HepG2 (cell line): ENCODE data around the gene HIPK2. TPM values are rescaled to one million over a fixed set of nuclear protein-coding genes. Genes with fewer than 3 reads are reported as not detected.

Experiments
- ARID3A ChIP-seq: IDR thresholded peaks from 2 replicates; pipeline ENCODE4 v1.6.1; 2012; ENCODE audit warnings: low read depth, low read length, improper control_type of control experiment
- BCL6 ChIP-seq: IDR thresholded peaks from 2 replicates; pipeline ENCODE4 v1.6.1; 2016; ENCODE audit warnings: missing genetic modification reagents, missing compliant biosample characterization
- CSRNP2 ChIP-seq: sonication (generic); formaldehyde crosslinking; conservative IDR thresholded peaks from 2 replicates; pipeline ENCODE4 v1.8.0; 2022; ENCODE audit warnings: low read depth, missing genetic modification reagents
- DPF2 ChIP-seq: sonication (generic); formaldehyde crosslinking; IDR thresholded peaks from 2 replicates; pipeline ENCODE4 v1.4.0; 2020; ENCODE audit warnings: mild to moderate bottlenecking, low read depth, missing genetic modification reagents, borderline replicate concordance
- ETV6 ChIP-seq: sonication (generic); formaldehyde crosslinking; conservative IDR thresholded peaks from 2 replicates; pipeline ENCODE4 v1.4.0; 2020; ENCODE audit warnings: missing genetic modification reagents
- FOXC1 ChIP-seq: sonication (generic); formaldehyde crosslinking; IDR thresholded peaks from 2 replicates; pipeline ENCODE4 v1.8.0; 2022; ENCODE audit warnings: mild to moderate bottlenecking, missing genetic modification reagents, borderline replicate concordance
- FOXO1 ChIP-seq: sonication (generic); formaldehyde crosslinking; IDR thresholded peaks from 2 replicates; pipeline ENCODE4 v1.4.0; 2020; ENCODE audit warnings: missing genetic modification reagents
- HDAC2 ChIP-seq: sonication (generic); formaldehyde crosslinking; IDR thresholded peaks from 2 replicates; pipeline ENCODE4 v1.4.0; 2020; ENCODE audit warnings: missing genetic modification reagents
- NR2F1 ChIP-seq, 2 experiments: fragments of 450-650 bp in 1 of 2; formaldehyde crosslinking in 1 of 2; IDR thresholded peaks; 2 replicates each; pipeline versions ENCODE4 v1.5.0 to v1.6.1; 2016 to 2020; ENCODE audit warnings: mild to moderate bottlenecking in 1 of 2, missing compliant biosample characterization in 1 of 2, missing genetic modification reagents in 1 of 2, moderate library complexity in 1 of 2
- PHF20 ChIP-seq: sonication (generic); formaldehyde crosslinking; IDR thresholded peaks from 2 replicates; pipeline ENCODE4 v1.5.0; 2020; ENCODE audit warnings: mild to moderate bottlenecking, missing genetic modification reagents
- RXRB ChIP-seq: IDR thresholded peaks from 2 replicates; pipeline ENCODE4 v1.6.1; 2016; ENCODE audit warnings: borderline replicate concordance, missing genetic modification reagents, missing compliant biosample characterization
- SATB2 ChIP-seq: sonication (generic); formaldehyde crosslinking; IDR thresholded peaks from 2 replicates; pipeline ENCODE4 v1.5.0; 2020; ENCODE audit warnings: missing genetic modification reagents
- SOX13 ChIP-seq, 3 experiments: fragments of 450-650 bp in 1 of 3; sonication (generic) in 1 of 3; formaldehyde crosslinking in 1 of 3; IDR thresholded peaks in 2 of 3; conservative IDR thresholded peaks in 1 of 3; 2 replicates each; pipeline versions ENCODE4 v1.5.0 to v1.6.1; 2016 to 2020; ENCODE audit warnings: antibody characterized with exemption in 1 of 3, mild to moderate bottlenecking in 1 of 3, missing compliant biosample characterization in 1 of 3, missing genetic modification reagents in 1 of 3, moderate library complexity in 1 of 3
- ZBTB49 ChIP-seq: sonication (generic); formaldehyde crosslinking; IDR thresholded peaks from 2 replicates; pipeline ENCODE4 v1.4.0; 2020; ENCODE audit warnings: missing genetic modification reagents, borderline replicate concordance
- ZKSCAN5 ChIP-seq: sonication (generic); formaldehyde crosslinking; IDR thresholded peaks from 2 replicates; pipeline ENCODE4 v1.5.1; 2020; ENCODE audit warnings: mild to moderate bottlenecking, missing genetic modification reagents
- ZNF17 ChIP-seq: sonication (generic); formaldehyde crosslinking; IDR thresholded peaks from 2 replicates; pipeline ENCODE4 v1.5.0; 2020; ENCODE audit warnings: mild to moderate bottlenecking, missing genetic modification reagents
- ZNF3 ChIP-seq: IDR thresholded peaks from 2 replicates; pipeline ENCODE4 v1.7.0; 2017; ENCODE audit warnings: inconsistent platforms
- ZNF430 ChIP-seq: sonication (generic); formaldehyde crosslinking; IDR thresholded peaks from 2 replicates; pipeline ENCODE4 v1.9.0; 2021; ENCODE audit warnings: mild to moderate bottlenecking, missing genetic modification reagents
- ZNF510 ChIP-seq: sonication (generic); formaldehyde crosslinking; IDR thresholded peaks from 2 replicates; pipeline ENCODE4 v1.4.0; 2020; ENCODE audit warnings: low read depth, mild to moderate bottlenecking, missing genetic modification reagents
- ZNF556 ChIP-seq: sonication (generic); formaldehyde crosslinking; IDR thresholded peaks from 2 replicates; pipeline ENCODE4 v1.4.0; 2020; ENCODE audit warnings: mild to moderate bottlenecking, missing genetic modification reagents, borderline replicate concordance
- ZNF674 ChIP-seq: sonication (generic); formaldehyde crosslinking; IDR thresholded peaks from 2 replicates; pipeline ENCODE4 v1.5.0; 2020; ENCODE audit warnings: low read depth, mild to moderate bottlenecking, missing genetic modification reagents
- ZNF775 ChIP-seq: sonication (generic); formaldehyde crosslinking; IDR thresholded peaks from 2 replicates; pipeline ENCODE4 v1.4.0; 2020; ENCODE audit warnings: missing genetic modification reagents, mild to moderate bottlenecking, moderate library complexity, borderline replicate concordance
- ZNF790 ChIP-seq: sonication (generic); formaldehyde crosslinking; IDR thresholded peaks from 2 replicates; pipeline ENCODE4 v1.8.0; 2022; ENCODE audit warnings: missing genetic modification reagents, mild to moderate bottlenecking, borderline replicate concordance
- polyA plus RNA-seq, 8 experiments: library from polyadenylated mRNA; depleted of rRNA in 3 of 8; stranded (reverse) in 7 of 8; unstranded in 1 of 8; fragments of >200 nt; fragmentation: Illumina TruSeq in 4 of 8; extraction: Trizol in 4 of 8; gene quantifications; 2 replicates each; pipeline versions ENCODE4 v1.2.1 to v1.2.3, GENCODE V29; 2011 to 2016; ENCODE audit warnings: low read depth in 4 of 8, missing spikeins in 1 of 8, mixed read lengths in 1 of 8; ENCODE audit not compliant: insufficient read depth in 1 of 8
- total RNA-seq, 5 experiments: library from RNA; depleted of rRNA; stranded (reverse); fragments of >200 nt; fragmentation: Illumina TruSeq; extraction: Trizol; gene quantifications; 2 replicates each; pipeline ENCODE4 v1.2.3, GENCODE V29; 2016; ENCODE audit warnings: low read depth in 1 of 5
- TF ChIP-seq, protein P1 (sequence below): IDR thresholded peaks from 2 replicates; pipeline ENCODE4 v1.6.1; 2016; ENCODE audit warnings: mild to moderate bottlenecking

HIPK2 gene
- total and polyA plus RNA-seq, 2 of the 13 experiments (the other 11 are each of a cell fraction or from before 2014, with no cell fraction given) = 14.4 to 20.2 TPM

DNA sequence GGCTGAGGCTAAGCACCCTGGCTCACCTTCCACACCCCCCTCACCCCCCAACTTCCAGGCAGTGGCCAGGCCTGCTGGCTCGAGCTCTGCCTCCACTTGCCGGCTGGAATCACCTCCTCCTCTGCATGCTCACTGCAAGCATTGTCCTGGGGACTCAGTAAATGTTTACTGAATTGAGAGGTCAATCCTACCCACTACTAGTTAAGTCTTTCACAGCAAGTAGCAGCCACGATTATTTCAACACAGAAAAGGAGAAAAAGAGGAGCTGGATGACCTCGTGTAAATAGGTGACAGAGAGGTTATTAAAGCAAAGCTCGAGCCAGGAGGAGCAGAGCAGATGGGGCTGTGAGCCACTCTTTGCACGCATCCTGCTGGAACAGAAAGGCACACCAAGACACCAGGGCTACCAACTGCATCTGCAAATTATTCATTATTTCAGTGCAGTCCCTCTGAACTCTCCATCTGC is 32.1 kb downstream of the HIPK2 start (continued):
- TF ChIP-seq ZNF556 (CRISPR knock-in tag) (no peak), ZNF510 (CRISPR knock-in tag) (no peak), RXRB (CRISPR knock-in tag) (peak; percentile 75), ZKSCAN5 (CRISPR knock-in tag) (peak; percentile 96), ZNF790 (CRISPR knock-in tag) (no peak), HDAC2 (CRISPR knock-in tag) (peak; percentile 57; the same call in 1 of the 2 replicates), FOXC1 (CRISPR knock-in tag) (no peak), PHF20 (no peak), SOX13 (IDR thresholded peaks at IDR 0.05) (no peak), SOX13 (CRISPR knock-in tag; conservative IDR thresholded peaks at IDR 0.05 in 1 of 2, IDR thresholded peaks at IDR 0.05 in 1 of 2) (peak in 1 of 2 experiments; percentile 81; a peak in 2 of 4 replicates), ZNF430 (no peak), NR2F1 (CRISPR knock-in tag; IDR thresholded peaks at IDR 0.05) (no peak), FOXO1 (peak; percentile 65; the same call in 1 of the 2 replicates), DPF2 (CRISPR knock-in tag) (0 out of 2 replicates have a peak, but pooled peaks have one; percentile 41), SATB2 (CRISPR knock-in tag) (no peak), ARID3A (0 out of 2 replicates have a peak, but pooled peaks have one; percentile 17), ZBTB49 (CRISPR knock-in tag) (no peak), CSRNP2 (no peak), ZNF3 (CRISPR knock-in tag) (no peak), ZNF674 (CRISPR knock-in tag) (no peak), ZNF17 (CRISPR knock-in tag) (no peak), ETV6 (CRISPR knock-in tag) (no peak), BCL6 (CRISPR knock-in tag) (peak; percentile 64), ZNF775 (no peak)
- TF ChIP-seq, protein P1, sequence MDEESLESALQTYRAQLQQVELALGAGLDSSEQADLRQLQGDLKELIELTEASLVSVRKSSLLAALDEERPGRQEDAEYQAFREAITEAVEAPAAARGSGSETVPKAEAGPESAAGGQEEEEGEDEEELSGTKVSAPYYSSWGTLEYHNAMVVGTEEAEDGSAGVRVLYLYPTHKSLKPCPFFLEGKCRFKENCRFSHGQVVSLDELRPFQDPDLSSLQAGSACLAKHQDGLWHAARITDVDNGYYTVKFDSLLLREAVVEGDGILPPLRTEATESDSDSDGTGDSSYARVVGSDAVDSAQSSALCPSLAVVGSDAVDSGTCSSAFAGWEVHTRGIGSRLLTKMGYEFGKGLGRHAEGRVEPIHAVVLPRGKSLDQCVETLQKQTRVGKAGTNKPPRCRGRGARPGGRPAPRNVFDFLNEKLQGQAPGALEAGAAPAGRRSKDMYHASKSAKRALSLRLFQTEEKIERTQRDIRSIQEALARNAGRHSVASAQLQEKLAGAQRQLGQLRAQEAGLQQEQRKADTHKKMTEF (CRISPR knock-in tag) = peak; percentile 26; the same call in 1 of the 2 replicates
